CD14-positive monocyte (primary cell): ENCODE measurements around the gene KMT2B. TPM values are rescaled to one million over a fixed set of nuclear protein-coding genes. Genes with fewer than 3 reads are reported as not detected.

Experiments
- DNase-seq, 3 donors: peaks; one replicate each; pipeline ENCODE4 v3.0.0-alpha.2; 2011 to 2022
- H2AFZ ChIP-seq: 2 replicates; pipeline ENCODE4 v1.6.0; 2012; ENCODE audit warnings: mild to moderate bottlenecking, low read depth, low read length, inconsistent platforms; ENCODE audit not compliant: insufficient read depth, poor library complexity, severe bottlenecking
- H3K27ac ChIP-seq, 2 donors: 1 replicate in 1 of 2; 2 replicates in 1 of 2; pipeline ENCODE4 v1.5.1; 2012 to 2013; ENCODE audit warnings: low read length in 2 of 2, control low read depth in 1 of 2, inconsistent platforms in 1 of 2, low read depth in 1 of 2, mild to moderate bottlenecking in 1 of 2
- H3K27me3 ChIP-seq, 2 donors: one replicate each; pipeline versions ENCODE4 v1.6.0 to v1.6.1; 2011 to 2013; ENCODE audit warnings: low read length in 2 of 2; ENCODE audit not compliant: control insufficient read depth in 2 of 2, insufficient read depth in 2 of 2
- H3K36me3 ChIP-seq, 2 donors: replicated peaks in 1 of 2; 1 replicate in 1 of 2; 2 replicates in 1 of 2; pipeline versions ENCODE4 v1.5.1 to v1.6.1; 2012 to 2013; ENCODE audit warnings: low read length in 2 of 2, control low read depth in 1 of 2, inconsistent platforms in 1 of 2, mild to moderate bottlenecking in 1 of 2; ENCODE audit not compliant: insufficient read depth in 2 of 2, control insufficient read depth in 1 of 2
- H3K4me1 ChIP-seq, 2 donors: 1 replicate in 1 of 2; 2 replicates in 1 of 2; pipeline versions ENCODE4 v1.5.1 to v1.6.1; 2012 to 2013; ENCODE audit warnings: low read length in 2 of 2, control low read depth in 1 of 2, inconsistent platforms in 1 of 2, mild to moderate bottlenecking in 1 of 2, moderate library complexity in 1 of 2; ENCODE audit not compliant: insufficient read depth in 2 of 2, control insufficient read depth in 1 of 2
- H3K4me2 ChIP-seq: replicated peaks from 2 replicates; pipeline ENCODE3; 2012; ENCODE audit warnings: low read length, moderate library complexity, mild to moderate bottlenecking; ENCODE audit not compliant: poor library complexity, severe bottlenecking; ENCODE audit errors: extremely low read depth
- H3K4me3 ChIP-seq, 3 experiments: fragments of 200-600 bp in 1 of 3; sonication (generic) in 1 of 3; replicated peaks in 1 of 3; 1 replicate in 2 of 3; 2 replicates in 1 of 3; pipeline ENCODE4 v1.5.1; 2011 to 2013; ENCODE audit warnings: low read length in 3 of 3, mild to moderate bottlenecking in 3 of 3, control low read depth in 2 of 3, low read depth in 2 of 3, inconsistent platforms in 1 of 3, moderate library complexity in 1 of 3
- H3K79me2 ChIP-seq: 2 replicates; pipeline ENCODE4 v1.6.0; 2012; ENCODE audit warnings: mild to moderate bottlenecking, control low read depth, inconsistent platforms, low read length, moderate library complexity; ENCODE audit not compliant: insufficient read depth
- H3K9ac ChIP-seq: 2 replicates; pipeline ENCODE4 v1.6.0; 2017; ENCODE audit warnings: low read length, mild to moderate bottlenecking; ENCODE audit not compliant: insufficient read depth, poor library complexity, severe bottlenecking
- H3K9me3 ChIP-seq, 2 donors: replicated peaks in 1 of 2; 1 replicate in 1 of 2; 2 replicates in 1 of 2; pipeline versions ENCODE4 v1.5.1 to v1.6.1; 2012 to 2013; ENCODE audit warnings: low read length in 2 of 2, control low read depth in 1 of 2; ENCODE audit not compliant: control insufficient read depth in 1 of 2, insufficient read depth in 1 of 2
- H4K20me1 ChIP-seq: 2 replicates; pipeline ENCODE4 v1.6.0; 2012; ENCODE audit warnings: mild to moderate bottlenecking, low read length, control low read depth, moderate library complexity; ENCODE audit not compliant: insufficient read depth
- H3K27ac Mint-ChIP-seq, 7 donors: one replicate each; pipeline ENCODE4 v1.8.0; 2020; ENCODE audit warnings: mild to moderate bottlenecking in 7 of 7, mixed read lengths in 7 of 7, moderate library complexity in 6 of 7, inconsistent platforms in 2 of 7
- H3K27me3 Mint-ChIP-seq, 3 donors: one replicate each; pipeline ENCODE4 v1.8.0; 2021 to 2022; ENCODE audit warnings: low read depth in 3 of 3, mild to moderate bottlenecking in 3 of 3, mixed read lengths in 3 of 3, moderate library complexity in 3 of 3, inconsistent platforms in 1 of 3
- H3K36me3 Mint-ChIP-seq, 2 donors: one replicate each; pipeline ENCODE4 v1.8.0; 2020; ENCODE audit warnings: mixed read lengths in 2 of 2, inconsistent platforms in 1 of 2, mild to moderate bottlenecking in 1 of 2
- H3K4me1 Mint-ChIP-seq: one replicate; pipeline ENCODE4 v1.8.0; 2020; ENCODE audit warnings: mild to moderate bottlenecking, mixed read lengths
- H3K4me3 Mint-ChIP-seq, 2 donors: one replicate each; pipeline ENCODE4 v1.8.0; 2020; ENCODE audit warnings: mild to moderate bottlenecking in 2 of 2, mixed read lengths in 2 of 2, moderate library complexity in 1 of 2
- H3K9me3 Mint-ChIP-seq, 7 donors: one replicate each; pipeline ENCODE4 v1.8.0; 2020 to 2022; ENCODE audit warnings: mixed read lengths in 7 of 7, mild to moderate bottlenecking in 6 of 7, moderate library complexity in 6 of 7, inconsistent platforms in 2 of 7
- WGBS: methylation state at CpG from one replicate; pipeline ENCODE4 v1.1.5; 2013; ENCODE audit warnings: missing lambda C conversion rate; ENCODE audit not compliant: insufficient coverage; 5-methylcytosine and 5-hydroxymethylcytosine counted together
- intact Hi-C, 2 donors: fragments of 100-400 bp; cut with micrococcal nuclease; formaldehyde crosslinking; loops; one replicate each; pipeline versions ENCODE4 v1.15.0 to v1.15.1; 2023
- polyA plus RNA-seq, 3 donors: library from polyadenylated mRNA; depleted of rRNA in 1 of 3; unstranded in 2 of 3; stranded (reverse) in 1 of 3; fragments of 300-500 nt in 2 of 3; fragments of >200 nt in 1 of 3; fragmentation: Illumina TruSeq in 2 of 3; gene quantifications; 1 replicate in 2 of 3; 2 replicates in 1 of 3; pipeline ENCODE4 v1.2.3, GENCODE V29; 2012 to 2021
- TF ChIP-seq, protein P1 (sequence below): fragments of 200-600 bp; IDR thresholded peaks from one replicate; pipeline ENCODE4 v1.8.0; 2022; ENCODE audit warnings: antibody characterized with exemption, mild to moderate bottlenecking

The KMT2B gene
- polyA plus RNA-seq, 3 donors = 0.32 to 63.6 (median 0.65) TPM

DNA sequence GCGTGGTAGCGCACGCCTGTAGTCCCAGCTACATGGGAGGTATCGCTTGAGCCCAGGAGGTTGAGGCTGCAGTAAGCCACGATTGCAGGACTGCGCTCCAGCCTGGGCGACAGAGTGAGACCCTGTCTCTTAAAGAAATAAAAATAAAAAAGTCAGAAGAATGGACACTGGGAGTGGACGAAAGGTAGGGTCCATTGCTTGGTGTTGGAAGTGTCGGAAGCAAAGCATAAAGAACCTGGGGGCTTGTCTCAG is 57.2 kb downstream of the KMT2B start:
- H3K27me3 Mint-ChIP-seq = peaks cover 0 to 5% (median 4%) of the 10 kb centered on the region in 3 donors
- intact Hi-C loops = loop anchor here in 1 of 2 donors (5.0 to 10.0 kb wide), 3 partner anchors 33 to 280 kb away; partner anchors contain the start of genes IGFLR1, THAP8 and WDR62
- no peaks in the 10 kb centered on the region for H3K9me3 Mint-ChIP-seq
- peak overlapping the region; percentile 84 to 85 for H3K4me3 Mint-ChIP-seq
- peaks cover 14 to 19% of the 10 kb centered on the region in 2 donors for H3K4me1 ChIP-seq
- TF ChIP-seq, protein P1, sequence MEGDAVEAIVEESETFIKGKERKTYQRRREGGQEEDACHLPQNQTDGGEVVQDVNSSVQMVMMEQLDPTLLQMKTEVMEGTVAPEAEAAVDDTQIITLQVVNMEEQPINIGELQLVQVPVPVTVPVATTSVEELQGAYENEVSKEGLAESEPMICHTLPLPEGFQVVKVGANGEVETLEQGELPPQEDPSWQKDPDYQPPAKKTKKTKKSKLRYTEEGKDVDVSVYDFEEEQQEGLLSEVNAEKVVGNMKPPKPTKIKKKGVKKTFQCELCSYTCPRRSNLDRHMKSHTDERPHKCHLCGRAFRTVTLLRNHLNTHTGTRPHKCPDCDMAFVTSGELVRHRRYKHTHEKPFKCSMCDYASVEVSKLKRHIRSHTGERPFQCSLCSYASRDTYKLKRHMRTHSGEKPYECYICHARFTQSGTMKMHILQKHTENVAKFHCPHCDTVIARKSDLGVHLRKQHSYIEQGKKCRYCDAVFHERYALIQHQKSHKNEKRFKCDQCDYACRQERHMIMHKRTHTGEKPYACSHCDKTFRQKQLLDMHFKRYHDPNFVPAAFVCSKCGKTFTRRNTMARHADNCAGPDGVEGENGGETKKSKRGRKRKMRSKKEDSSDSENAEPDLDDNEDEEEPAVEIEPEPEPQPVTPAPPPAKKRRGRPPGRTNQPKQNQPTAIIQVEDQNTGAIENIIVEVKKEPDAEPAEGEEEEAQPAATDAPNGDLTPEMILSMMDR = no peak
- H2AFZ ChIP-seq = peak overlapping the region; percentile 70
- no peaks in the 10 kb centered on the region for H3K9me3 ChIP-seq
- no peak overlapping the region for H3K27ac ChIP-seq
- peak overlapping the region in 2 of 7 donors; percentile 67 to 80 for H3K27ac Mint-ChIP-seq
- H4K20me1 ChIP-seq = no peaks in the 10 kb centered on the region
- peaks cover 23% of the 10 kb centered on the region for H3K4me1 Mint-ChIP-seq
- 41% methylated on average over 9 of the region's 9 CpGs for WGBS
- no peak for DNase-seq
- peaks cover 4 to 5% of the 10 kb centered on the region in 2 donors for H3K36me3 ChIP-seq
- peak overlapping the region in 2 of 3 experiments; percentile 3 to 80 for H3K4me3 ChIP-seq
- H3K79me2 ChIP-seq = peaks cover 20% of the 10 kb centered on the region
- H3K4me2 ChIP-seq = peak overlapping the region; percentile 87
- H3K36me3 Mint-ChIP-seq = peaks cover 10 to 16% of the 10 kb centered on the region in 2 donors
- no peaks in the 10 kb centered on the region for H3K27me3 ChIP-seq
- H3K9ac ChIP-seq = no peak overlapping the region

DNA sequence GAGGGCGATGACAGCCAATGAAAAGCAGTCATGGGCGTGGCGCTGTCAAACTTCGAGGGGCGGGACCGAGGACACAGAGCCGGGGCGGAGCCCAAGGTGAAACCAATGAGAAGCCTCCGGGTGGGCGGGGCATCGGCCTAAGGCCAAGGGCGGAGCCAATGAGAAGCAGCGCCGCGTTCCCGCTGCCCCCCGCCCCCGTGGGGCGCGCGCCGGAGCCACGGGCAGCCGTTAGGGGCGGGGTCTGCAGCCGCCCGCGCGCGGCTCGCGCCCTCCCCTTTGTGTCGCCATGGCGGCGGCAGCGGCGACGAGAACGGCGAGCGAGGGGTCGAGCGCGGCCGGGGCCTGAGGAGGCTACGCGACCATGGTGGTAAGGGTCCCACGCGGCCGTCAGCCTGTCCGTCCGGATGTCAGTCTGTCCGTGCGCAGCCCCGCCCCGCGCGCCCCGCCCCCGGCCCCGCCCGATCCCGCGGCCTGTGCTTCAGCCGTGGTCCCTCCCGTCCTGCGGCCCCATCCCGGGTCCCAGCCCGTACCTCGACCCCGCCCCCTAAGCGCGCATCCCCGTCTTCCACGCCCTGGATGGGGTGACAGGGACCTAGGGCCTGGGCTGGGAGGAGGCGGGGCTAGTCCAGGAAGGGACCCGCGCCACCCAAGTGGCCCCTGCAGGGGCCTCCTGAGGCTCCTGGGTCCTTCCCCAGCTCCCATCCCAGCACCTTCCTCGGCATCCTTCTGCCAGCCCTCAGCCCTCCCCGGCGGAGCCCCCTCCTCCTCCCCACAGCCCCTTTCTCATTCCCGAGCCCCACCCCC is 57.7 kb downstream of the KMT2B start, which contains the start of gene ARHGAP33:
ARHGAP33 (plus strand) TSS at position 267 of the 804 bp plus-strand sequence; CDS start at position 362, 95 bp downstream.
- Mint-ChIP-seq H3K27ac (peak within 1 kb of the TSS in 4 of 7 donors; percentile 21 to 80 (median 48)), H3K4me1 (peaks cover 23% of the 10 kb centered on the region), H3K9me3 (no peaks in the 10 kb centered on the region), H3K36me3 (peaks cover 13 to 20% of the 10 kb centered on the region in 2 donors), H3K27me3 (peaks cover 0 to 5% (median 4%) of the 10 kb centered on the region in 3 donors), H3K4me3 (peak within 1 kb of the TSS; percentile 84 to 85)
- under 1% methylated on average over 65 of the region's 82 CpGs for WGBS
- Histone ChIP-seq H3K4me3 (peak within 1 kb of the TSS; percentile 63 to 80 (median 73)), H3K9ac (peak within 1 kb of the TSS; percentile 56), H2AFZ (peak within 1 kb of the TSS; percentile 80), H3K9me3 (no peaks in the 10 kb centered on the region), H3K27me3 (no peaks in the 10 kb centered on the region), H3K36me3 (peaks cover 5 to 9% of the 10 kb centered on the region in 2 donors), H4K20me1 (no peaks in the 10 kb centered on the region), H3K27ac (peak within 1 kb of the TSS in 1 of 2 donors; percentile 45), H3K4me2 (peak within 1 kb of the TSS; percentile 87), H3K79me2 (peaks cover 20% of the 10 kb centered on the region), H3K4me1 (peaks cover 14 to 19% of the 10 kb centered on the region in 2 donors)
- TF ChIP-seq, protein P1 = no peak
- intact Hi-C loops = loop anchor here in 1 of 2 donors (5.0 to 10.0 kb wide), 3 partner anchors 33 to 279 kb away; partner anchors contain the start of genes IGFLR1, THAP8 and WDR62
- DNase-seq = peak; percentile 95 to 99 (median 97)
